HG03280 (cell line): Measurements from ENCODE around the gene FAM20A.

Experiments
- ATAC-seq: cut with Tn5 transposase; IDR thresholded peaks from one replicate; pipeline ENCODE4 v1.9.1; 2021; ENCODE audit warnings: mild to moderate bottlenecking, moderate library complexity; ENCODE audit not compliant: unreplicated experiment

The FAM20A gene

DNA sequence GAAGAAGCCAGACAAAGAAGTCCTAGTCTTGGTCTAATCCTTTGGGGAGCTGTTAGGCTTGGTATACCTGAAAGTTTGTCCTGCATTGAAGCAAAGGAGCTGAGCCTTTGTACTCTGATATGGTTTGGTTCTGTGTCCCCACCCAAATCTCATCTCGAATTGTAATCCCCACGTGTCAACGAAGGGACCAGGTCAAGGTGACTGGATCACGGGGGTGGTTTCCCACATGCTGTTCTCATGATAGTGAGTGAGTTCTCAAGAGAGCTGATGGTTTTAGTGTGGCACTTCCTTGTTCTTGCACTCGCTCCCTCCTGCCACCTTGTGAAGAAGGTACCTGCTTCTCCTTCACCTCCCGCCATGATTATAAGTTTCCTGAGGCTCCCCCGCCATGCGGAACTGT is 33.6 kb downstream of the FAM20A start:
- ATAC-seq, result no peak

DNA sequence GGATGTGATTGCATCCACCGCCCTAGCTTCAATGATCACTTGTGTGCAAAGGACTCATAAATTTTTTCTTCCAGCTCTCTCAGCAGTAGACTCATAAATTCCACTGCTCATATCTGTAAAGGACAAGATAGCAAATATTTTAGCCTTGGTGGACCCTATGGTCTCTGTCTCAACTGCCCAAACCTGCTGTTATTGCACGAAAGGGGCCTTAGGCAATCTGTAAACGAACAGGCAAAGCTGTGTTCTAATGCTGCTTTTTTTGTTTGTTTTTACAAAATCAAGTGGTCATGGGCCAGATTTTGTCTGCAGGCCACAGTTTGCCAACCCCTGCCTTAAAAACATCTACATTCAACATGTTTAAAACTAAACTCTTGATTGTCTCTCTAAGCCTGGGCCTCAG is 34.1 kb downstream of the FAM20A start:
- ATAC-seq, result no peak

DNA sequence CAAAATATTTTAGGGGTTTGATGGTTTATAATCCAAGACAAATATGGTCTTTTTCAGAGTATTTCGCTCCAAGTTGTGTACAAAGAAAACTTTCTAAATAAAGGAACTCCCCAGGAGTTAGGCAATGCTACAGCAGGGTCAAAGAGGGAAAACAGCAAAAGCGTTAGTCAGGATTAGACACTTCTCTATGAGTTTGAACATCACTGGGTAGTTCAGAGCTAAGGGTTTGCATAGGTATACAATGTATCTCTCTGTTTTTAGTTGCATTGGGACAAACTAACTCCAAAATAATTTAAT is 34.8 kb downstream of the FAM20A start:
- ATAC-seq, result no peak

- no peak for ATAC-seq
Observed at GRCh38 chr17:68565661-68566441, 35.3 kb downstream of the FAM20A start.

- ATAC-seq, result no peak
Observed at GRCh38 chr17:68564415-68565111, 36.6 kb downstream of the FAM20A start.

- ATAC-seq, result no peak
Observed at GRCh38 chr17:68562736-68563135, 38.4 kb downstream of the FAM20A start.

GRCh38 chr17:68560966-68561720 is 40.0 kb downstream of the FAM20A start:
- ATAC-seq, result no peak

- no peak for ATAC-seq
Observed at GRCh38 chr17:68559316-68559715, 41.9 kb downstream of the FAM20A start.

DNA sequence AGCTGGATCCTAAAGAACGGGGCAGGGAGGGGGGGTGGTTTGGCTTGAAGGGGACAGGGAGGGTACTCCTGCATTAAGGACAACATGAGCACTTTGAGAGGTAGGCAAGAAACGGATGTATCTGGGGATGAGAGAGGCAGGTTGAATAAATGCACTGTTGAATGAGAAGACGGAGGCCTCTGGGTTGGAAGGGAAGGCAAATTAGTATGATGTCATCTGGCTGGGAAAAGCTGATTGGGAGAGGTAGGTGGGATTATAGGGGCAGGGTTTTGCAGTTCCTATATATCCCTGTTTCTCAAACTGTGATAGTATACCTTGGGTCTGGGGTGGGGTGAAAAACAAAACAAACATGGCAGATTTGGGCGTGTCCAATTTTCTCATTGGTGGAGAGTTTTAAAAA is 44.6 kb downstream of the FAM20A start:
- no peak for ATAC-seq

DNA sequence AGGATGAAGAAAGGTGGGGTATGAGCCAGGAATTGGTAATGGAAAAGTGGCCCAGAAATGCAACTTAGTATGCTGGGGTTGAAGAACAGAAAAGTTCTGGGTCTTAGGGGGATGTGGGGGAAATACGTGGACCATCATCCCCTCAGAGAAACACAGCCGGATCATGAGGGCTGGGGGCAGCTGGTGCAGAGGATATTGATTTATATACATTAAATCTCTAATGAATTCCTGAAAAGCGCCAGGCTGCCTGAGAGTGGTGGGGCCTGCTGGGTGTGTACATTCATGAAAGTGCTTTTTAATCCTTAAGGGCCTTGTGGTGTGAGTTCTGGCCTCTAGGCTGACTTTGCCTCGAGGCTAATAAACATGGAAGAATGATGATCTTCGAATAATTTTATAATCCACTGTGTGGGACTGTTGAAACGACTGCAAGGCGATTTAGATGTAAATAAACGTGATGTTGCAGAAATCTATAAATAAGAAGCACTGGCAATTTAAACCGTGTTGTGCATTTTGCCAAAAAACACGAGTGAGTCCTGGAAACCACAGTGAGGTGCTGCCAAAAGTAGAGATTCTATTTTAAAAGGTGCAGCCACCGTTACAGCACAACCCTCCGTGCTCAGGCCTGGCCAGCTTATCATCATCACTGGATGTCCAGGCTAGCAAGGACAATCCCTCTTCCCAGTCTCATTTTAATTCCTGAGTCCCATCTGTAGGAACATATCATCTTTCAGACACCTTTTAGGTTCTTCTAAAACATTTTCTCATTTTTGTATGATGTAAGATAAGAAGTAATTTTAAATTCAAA is 56.9 kb downstream of the FAM20A start:
- ATAC-seq, result no peak

GRCh38 chr17:68542698-68543463 is 58.3 kb downstream of the FAM20A start:
- ATAC-seq, result no peak

DNA sequence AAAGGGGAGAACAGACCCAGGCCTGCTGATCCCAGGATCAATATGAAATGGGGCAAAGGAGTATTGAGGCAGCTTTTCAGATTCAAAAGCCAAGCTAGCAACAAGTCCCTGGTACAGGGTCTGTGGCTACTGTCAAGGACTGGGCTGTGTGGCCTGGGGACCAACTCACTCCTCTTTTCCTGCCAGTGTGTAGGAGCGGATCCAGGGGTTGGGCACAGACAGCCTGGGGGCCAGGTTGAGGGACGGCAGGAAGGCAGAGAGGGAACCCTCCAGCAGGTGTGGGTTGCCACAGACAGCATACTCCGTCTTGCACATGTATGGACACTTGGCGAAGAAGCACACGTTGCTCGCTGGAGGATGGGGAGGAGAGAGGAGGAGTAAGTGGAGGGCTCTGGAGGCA is 59.4 kb downstream of the FAM20A start:
- ATAC-seq, result no peak

DNA sequence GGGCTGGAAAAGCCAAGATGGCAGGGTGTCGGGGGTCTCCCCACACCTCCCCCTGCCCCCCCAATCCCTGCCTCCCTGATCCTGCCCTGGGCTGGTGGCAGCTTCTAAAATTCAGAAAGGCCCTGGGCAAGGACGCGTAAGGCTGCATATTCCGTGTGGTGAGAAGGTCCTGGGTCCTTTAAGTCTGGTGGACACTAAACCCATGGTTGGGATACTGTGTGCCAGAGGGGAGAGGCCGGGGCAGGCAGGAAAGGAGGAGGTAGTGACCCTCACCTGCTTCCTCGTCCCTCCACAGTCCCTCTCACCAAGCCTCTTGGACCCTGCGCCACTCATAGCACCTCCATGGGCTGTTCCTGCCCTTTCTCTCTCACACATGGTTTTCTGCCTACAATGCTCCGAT is 60.2 kb downstream of the FAM20A start:
- no peak for ATAC-seq

DNA sequence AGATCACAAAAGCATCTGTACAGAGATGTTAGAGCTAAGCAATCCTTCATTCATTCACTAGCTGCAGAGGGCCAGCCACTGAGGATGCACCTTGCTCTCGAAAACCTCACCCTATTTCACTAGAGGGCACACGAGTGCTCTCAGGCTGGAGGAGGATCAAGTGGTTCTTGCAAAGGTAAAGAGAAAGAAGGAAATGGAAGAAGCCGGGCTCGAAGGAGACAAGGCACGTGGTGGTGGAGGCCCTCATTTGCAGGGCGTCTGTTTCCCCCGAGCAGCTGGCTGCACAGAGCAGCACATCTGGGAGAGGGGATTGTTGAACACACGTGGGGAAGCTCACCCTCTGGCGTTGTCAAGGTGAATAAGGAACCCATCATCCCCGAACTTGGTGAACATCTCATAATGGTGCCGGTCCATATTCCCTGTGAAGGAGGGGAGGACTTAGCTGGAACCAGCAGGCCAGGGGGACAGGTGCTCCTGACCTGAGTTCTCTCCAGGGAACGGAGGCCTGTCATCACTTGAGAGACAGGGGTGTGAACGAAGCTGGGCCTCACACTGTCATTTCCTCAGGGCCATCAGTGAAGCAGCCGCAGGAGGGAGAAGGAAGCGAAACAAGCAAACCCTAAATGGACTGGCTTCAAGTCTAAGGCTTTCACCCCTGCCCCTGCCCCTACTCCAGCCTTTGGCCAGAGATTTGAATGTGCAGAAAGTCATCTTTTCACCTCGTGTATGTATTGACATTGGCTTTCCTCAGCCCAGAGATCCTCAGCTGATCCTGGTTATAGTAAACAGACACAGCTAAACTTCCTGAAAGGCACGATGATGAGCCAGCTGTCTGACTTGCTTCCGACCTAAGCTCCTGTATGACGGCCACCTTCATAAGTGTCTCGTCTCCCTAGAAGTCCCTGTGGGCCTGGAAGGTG is 61.4 kb downstream of the FAM20A start:
- no peak for ATAC-seq

- ATAC-seq, result no peak
Observed at GRCh38 chr17:68535922-68536321, 65.2 kb downstream of the FAM20A start.

DNA sequence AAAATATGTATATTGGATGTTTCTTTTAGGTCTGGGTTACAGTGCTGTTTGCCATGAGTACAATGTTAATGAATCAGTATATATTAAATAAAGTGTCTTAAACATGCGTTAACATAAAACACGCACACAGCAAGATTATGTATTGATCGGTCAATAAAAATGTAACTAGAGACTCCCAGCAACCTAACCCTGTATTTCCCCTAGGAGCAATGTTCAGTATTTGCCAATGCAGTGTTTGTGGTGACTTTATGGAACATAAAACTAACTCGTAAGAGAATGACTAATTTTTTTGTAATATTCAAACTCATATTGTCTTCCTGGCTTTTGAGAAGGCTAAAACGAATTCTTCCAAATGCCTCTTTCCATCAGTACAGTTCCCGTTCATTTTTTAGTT is 66.5 kb downstream of the FAM20A start:
- ATAC-seq, result no peak

GRCh38 chr17:68533887-68534694 is 67.1 kb downstream of the FAM20A start:
- no peak for ATAC-seq

- ATAC-seq, result no peak
Observed at GRCh38 chr17:68532826-68533225, 68.3 kb downstream of the FAM20A start.

DNA sequence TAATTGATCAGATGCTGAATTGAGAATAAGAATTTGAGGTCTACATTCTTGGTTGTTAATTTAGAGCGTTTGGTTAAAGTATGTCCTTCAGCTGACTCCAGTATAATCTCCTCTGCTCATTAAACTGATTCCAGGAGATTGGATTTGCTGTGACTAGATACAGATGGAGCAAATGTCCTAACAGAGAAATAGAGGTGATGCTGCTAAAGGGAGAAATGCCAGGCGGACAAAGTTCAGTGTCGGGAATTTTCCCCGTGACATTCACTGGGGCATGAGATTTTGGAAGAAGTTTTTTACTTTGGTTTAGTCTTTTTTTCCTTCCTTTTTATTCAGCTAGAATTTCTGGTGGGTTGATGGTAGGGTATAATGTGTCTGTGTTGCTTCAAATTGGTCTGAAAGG is 69.9 kb downstream of the FAM20A start:
- no peak for ATAC-seq
